NCI-H187 treated with DMSO at 0.1 percent for 48 hours (cell line): ENCODE data around the gene APOC4.
"Not testable (repeated sequence)": the region's sequence is repeated elsewhere in the genome, so short reads cannot be mapped to it uniquely, and the experiment has no call there.

Experiments used
- DNase-seq: peaks from one replicate; lab custom pipeline; 2025; lab: John Stamatoyannopoulos, UW

APOC4 gene, protein sequence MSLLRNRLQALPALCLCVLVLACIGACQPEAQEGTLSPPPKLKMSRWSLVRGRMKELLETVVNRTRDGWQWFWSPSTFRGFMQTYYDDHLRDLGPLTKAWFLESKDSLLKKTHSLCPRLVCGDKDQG

DNA sequence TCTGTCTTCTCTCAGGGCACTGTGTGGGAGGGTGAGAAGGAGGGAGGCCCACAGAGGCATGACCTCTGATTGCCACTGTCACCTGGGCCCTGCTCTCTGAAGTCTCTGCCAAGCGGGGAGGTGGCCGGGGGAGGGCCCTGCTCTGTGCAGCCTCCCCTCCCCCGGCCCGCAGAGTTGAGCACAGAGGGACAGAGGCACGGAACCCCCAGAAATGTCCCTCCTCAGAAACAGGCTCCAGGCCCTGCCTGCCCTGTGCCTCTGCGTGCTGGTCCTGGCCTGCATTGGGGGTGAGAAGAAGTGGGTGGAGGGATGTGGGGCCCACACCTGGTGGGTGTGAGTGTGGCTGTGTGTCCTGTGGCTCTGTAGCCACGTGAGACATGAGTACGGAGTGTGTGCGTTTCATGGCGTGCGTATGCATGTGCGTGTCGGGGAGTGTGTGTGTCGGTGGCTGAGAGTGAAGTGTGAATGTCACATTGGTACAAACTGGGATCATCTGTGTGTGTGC, at the start of gene APOC4:
Gene APOC4, plus strand, starts transcription at position 171 of the 505 bp plus-strand sequence. Its CDS starts 41 bp downstream, at position 212.
- DNase-seq, result no peak

DNA sequence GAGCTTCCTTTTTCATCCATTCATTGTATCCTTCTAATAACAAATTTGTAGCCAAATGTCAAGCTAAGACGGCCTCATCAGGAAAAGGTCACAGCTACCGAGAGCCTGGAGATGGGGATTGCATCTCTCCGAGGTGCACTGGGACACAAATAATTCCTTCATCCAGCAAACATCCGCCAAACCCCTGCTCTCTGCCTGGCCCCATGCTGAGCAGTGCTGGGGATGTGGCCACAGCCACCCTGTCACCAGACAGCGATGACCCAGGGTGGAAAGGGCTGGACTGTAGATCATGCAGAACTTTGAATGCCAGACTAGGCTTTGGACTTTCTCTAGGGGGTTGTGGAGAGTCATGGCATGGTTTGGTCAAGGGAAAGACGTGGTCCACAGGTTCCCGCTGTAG, 49.1 kb upstream of the APOC4 start:
- no peak for DNase-seq

DNA sequence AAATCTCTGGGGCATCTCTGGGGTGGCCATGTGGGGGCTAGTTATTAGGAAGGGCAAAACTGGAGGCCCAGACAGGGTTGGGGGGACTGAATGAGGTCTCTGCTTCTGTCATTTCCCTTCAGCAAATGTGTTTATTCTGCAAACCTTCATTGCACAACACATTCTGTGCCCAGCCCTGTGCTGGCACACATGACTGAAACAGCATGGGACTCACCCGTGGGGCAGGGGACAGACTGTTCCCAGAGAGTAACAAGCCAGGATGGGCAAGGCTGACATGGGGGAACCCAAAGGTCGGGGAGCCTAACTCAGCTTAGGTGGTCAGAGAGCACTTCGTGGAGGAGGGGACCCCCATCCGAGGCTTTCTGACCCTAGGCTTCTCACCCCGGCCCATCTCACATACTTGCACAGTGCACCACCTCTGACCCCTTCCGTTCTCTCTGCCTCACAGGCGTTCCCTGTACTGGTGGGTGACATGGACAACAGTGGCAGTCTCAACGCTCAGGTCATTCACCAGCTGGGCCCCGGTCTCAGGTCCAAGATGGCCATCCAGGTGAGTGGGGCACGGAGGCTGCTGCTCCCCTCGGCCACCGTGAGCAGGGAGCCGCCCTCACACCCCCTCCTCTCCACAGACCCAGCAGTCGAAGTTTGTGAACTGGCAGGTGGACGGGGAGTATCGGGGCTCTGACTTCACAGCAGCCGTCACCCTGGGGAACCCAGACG, 48.5 kb upstream of the APOC4 start:
- DNase-seq, result no peak

DNA sequence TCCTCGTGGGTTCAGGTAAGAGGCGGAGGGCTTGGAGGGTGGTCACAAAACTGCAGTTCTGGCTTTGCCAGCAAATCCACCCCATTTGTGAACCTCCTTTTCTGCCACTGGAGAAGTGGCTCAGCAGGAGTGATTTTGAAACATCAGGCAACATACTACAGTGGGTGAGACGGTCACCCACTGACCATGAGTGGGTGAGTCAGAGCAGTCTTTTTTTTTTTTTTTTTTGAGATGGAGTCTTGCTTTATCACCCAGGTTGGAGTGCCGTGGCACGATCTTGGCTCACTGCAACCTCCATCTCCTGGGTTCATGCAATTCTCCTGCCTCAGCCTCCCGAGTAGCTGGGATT, 48.0 kb upstream of the APOC4 start:
- DNase-seq, result no peak

DNA sequence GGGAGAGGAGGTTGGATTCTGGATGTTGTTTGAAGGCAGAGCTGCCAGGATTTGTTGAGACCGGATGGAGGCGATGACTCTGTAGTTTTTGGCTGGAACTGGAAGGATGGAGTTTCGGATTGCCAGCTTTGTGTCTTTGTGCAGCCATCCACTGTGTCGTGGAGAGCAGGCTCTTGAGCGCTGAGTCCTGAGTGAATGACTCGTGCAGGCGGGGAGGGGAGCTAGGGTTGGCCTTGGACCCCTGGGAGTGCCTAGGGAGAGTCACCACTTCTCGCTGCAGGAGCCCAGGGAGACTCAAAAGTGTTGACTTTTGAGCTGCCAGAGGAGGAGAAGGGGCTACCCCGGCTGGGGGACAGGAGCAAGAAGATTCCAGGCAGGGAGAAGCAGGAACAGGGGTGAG, 47.1 kb upstream of the APOC4 start:
- DNase-seq, result no peak

DNA sequence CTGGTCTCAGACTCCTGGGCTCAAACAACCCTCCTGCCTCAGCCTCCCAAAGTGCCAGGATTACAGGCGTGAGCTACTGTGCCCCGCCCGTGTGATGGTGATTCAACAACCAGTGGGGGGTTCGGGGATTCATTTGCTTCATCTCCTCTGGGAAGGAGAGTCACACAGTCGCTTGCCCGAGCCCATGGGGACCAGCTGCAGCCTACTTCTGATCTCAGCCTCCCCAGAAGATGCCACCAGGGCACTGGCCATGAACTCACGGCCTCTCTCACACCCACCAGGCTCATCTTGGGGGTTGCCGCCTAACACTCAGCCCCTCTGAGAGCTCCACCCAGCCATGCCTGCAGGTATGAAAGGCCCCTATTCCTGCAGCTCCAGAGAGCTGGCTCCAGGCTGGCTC, 44.2 kb upstream of the APOC4 start:
- DNase-seq, result no peak

DNA sequence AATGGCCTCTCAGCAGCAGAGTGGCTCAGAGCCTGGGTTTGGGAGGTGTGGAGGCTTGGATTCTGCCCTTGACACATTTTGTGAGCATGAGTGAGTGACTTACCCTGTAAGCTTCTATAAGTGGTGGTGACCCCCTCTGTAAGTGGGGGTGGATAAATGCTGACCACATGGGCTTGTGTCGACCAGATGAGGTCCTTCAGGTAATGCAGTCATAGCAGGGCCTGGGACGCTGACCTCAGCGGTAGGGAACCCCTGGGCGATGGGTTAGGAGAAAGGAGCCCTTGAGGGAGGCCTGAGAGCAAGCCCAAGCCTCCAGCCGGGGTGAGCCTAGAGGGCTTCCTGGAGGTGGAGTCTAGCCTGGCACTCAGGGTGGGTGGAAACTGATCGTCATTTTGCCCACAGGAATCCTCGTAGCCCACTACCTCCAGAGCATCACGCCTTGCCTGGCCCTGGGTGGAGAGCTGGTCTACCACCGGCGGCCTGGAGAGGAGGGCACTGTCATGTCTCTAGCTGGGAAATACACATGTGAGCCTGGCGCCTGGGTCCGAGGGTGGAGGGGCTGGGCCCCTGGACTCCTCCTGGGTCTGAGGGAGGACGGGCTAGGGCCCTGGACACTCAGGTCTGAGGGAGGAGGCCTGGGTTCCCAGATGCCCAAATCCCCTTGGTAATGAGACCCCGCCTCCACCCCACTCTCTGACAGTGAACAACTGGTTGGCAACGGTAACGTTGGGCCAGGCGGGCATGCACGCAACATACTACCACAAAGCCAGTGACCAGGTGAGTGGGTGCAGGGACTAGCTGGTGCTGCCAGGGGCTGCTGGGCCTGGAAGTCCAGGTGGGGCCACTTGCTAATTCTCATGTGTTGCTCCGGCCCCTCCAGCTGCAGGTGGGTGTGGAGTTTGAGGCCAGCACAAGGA, 41.5 kb upstream of the APOC4 start:
- no peak for DNase-seq

DNA sequence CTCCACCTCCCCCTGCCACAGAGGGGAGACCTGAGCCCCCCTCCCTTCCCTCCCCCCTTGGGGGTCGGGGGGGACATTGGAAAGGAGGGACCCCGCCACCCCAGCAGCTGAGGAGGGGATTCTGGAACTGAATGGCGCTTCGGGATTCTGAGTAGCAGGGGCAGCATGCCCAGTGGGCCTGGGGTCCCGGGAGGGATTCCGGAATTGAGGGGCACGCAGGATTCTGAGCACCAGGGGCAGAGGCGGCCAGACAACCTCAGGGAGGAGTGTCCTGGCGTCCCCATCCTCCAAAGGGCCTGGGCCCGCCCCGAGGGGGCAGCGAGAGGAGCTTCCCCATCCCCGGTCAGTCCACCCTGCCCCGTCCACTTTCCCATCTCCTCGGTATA, 38.8 kb upstream of the APOC4 start:
- no peak for DNase-seq

DNA sequence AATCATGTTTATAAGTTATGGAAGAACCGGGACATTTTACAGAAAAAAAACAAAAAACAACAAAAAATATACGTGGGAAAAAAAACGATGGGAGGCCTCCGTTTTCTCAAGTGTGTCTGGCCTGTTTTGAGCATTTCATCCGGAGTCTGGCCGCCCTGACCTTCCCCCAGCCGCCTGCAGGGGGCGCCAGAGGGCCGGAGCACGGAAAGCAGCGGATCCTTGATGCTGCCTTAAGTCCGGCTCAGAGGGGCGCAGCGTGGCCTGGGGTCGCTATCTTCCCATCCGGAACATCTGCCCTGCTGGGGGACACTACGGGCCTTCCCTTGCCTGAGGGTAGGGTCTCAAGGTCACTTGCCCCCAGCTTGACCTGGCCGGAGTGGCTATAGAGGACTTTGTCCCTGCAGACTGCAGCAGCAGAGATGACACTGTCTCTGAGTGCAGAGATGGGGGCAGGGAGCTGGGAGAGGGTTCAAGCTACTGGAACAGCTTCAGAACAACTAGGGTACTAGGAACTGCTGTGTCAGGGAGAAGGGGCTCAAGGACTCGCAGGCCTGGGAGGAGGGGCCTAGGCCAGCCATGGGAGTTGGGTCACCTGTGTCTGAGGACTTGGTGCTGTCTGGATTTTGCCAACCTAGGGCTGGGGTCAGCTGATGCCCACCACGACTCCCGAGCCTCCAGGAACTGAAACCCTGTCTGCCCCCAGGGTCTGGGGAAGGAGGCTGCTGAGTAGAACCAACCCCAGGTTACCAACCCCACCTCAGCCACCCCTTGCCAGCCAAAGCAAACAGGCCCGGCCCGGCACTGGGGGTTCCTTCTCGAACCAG, 38.2 kb upstream of the APOC4 start:
- DNase-seq, result no peak

DNA sequence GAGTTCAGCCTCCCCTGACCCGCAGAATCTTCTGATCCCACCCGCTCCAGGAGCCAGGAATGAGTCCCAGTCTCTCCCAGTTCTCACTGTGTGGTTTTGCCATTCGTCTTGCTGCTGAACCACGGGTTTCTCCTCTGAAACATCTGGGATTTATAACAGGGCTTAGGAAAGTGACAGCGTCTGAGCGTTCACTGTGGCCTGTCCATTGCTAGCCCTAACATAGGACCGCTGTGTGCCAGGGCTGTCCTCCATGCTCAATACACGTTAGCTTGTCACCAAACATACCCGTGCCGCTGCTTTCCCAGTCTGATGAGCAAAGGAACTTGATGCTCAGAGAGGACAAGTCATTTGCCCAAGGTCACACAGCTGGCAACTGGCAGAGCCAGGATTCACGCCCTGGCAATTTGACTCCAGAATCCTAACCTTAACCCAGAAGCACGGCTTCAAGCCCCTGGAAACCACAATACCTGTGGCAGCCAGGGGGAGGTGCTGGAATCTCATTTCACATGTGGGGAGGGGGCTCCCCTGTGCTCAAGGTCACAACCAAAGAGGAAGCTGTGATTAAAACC, 37.5 kb upstream of the APOC4 start:
- DNase-seq, result no peak

DNA sequence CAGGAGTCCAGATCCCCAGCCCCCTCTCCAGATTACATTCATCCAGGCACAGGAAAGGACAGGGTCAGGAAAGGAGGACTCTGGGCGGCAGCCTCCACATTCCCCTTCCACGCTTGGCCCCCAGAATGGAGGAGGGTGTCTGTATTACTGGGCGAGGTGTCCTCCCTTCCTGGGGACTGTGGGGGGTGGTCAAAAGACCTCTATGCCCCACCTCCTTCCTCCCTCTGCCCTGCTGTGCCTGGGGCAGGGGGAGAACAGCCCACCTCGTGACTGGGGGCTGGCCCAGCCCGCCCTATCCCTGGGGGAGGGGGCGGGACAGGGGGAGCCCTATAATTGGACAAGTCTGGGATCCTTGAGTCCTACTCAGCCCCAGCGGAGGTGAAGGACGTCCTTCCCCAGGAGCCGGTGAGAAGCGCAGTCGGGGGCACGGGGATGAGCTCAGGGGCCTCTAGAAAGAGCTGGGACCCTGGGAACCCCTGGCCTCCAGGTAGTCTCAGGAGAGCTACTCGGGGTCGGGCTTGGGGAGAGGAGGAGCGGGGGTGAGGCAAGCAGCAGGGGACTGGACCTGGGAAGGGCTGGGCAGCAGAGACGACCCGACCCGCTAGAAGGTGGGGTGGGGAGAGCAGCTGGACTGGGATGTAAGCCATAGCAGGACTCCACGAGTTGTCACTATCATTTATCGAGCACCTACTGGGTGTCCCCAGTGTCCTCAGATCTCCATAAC, 36.4 kb upstream of the APOC4 start, which contains the start of gene APOE:
Gene APOE, plus strand, starts transcription at position 360 of the 724 bp plus-strand sequence. CDS start 829 bp downstream, outside the sequence.
- DNase-seq, result no peak

DNA sequence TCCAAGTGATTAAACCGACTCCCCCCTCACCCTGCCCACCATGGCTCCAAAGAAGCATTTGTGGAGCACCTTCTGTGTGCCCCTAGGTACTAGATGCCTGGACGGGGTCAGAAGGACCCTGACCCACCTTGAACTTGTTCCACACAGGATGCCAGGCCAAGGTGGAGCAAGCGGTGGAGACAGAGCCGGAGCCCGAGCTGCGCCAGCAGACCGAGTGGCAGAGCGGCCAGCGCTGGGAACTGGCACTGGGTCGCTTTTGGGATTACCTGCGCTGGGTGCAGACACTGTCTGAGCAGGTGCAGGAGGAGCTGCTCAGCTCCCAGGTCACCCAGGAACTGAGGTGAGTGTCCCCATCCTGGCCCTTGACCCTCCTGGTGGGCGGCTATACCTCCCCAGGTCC, 34.4 kb upstream of the APOC4 start:
- no peak for DNase-seq

DNA sequence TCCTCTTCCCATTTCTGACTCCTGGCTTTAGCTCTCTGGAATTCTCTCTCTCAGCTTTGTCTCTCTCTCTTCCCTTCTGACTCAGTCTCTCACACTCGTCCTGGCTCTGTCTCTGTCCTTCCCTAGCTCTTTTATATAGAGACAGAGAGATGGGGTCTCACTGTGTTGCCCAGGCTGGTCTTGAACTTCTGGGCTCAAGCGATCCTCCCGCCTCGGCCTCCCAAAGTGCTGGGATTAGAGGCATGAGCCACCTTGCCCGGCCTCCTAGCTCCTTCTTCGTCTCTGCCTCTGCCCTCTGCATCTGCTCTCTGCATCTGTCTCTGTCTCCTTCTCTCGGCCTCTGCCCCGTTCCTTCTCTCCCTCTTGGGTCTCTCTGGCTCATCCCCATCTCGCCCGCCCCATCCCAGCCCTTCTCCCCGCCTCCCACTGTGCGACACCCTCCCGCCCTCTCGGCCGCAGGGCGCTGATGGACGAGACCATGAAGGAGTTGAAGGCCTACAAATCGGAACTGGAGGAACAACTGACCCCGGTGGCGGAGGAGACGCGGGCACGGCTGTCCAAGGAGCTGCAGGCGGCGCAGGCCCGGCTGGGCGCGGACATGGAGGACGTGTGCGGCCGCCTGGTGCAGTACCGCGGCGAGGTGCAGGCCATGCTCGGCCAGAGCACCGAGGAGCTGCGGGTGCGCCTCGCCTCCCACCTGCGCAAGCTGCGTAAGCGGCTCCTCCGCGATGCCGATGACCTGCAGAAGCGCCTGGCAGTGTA, 33.8 kb upstream of the APOC4 start:
- no peak for DNase-seq

DNA sequence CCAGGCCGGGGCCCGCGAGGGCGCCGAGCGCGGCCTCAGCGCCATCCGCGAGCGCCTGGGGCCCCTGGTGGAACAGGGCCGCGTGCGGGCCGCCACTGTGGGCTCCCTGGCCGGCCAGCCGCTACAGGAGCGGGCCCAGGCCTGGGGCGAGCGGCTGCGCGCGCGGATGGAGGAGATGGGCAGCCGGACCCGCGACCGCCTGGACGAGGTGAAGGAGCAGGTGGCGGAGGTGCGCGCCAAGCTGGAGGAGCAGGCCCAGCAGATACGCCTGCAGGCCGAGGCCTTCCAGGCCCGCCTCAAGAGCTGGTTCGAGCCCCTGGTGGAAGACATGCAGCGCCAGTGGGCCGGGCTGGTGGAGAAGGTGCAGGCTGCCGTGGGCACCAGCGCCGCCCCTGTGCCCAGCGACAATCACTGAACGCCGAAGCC, 33.2 kb upstream of the APOC4 start:
- DNase-seq, result no peak

DNA sequence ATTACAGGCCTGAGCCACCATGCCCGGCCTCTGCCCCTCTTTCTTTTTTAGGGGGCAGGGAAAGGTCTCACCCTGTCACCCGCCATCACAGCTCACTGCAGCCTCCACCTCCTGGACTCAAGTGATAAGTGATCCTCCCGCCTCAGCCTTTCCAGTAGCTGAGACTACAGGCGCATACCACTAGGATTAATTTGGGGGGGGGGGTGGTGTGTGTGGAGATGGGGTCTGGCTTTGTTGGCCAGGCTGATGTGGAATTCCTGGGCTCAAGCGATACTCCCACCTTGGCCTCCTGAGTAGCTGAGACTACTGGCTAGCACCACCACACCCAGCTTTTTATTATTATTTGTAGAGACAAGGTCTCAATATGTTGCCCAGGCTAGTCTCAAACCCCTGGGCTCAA, 32.3 kb upstream of the APOC4 start:
- no peak for DNase-seq

DNA sequence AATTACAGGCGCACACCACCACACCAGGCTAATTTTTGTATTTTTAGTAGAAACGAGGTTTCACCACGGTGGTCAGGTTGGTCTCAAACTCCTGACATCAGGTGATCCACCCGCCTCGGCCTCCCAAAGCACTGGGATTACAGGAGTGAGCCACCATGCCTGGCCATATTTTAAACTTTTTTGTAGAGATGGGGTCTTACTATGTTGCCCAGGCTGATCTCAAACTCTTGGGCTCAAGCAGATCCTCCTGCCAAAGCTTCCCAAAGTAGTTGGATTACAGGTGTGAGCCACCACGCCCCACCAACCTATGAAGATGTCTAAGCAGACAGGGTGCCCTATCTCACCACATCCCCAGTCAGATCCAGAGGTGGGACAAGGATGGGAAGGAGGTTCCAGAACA, 30.1 kb upstream of the APOC4 start:
- DNase-seq, result not testable (repeated sequence)

DNA sequence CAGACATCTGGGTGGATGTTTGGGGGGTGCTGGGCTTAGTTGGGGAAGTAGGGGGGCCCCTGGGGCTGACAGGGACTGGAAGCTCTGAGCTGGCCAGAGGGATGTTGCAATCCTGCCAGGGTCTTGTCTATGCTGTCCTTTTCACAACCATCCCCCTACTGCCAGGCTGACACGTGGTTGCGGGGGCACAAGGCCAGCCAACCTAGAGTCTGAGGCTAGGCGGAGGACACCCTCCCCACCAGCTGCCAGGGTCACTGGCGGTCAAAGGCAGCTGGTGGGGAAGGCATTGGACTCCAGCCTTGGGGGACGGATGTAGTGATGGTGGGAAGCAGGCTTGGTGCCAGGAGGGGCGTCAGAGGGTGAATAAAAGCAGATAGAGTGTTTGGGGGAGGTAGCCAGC, 29.2 kb upstream of the APOC4 start:
- no peak for DNase-seq

DNA sequence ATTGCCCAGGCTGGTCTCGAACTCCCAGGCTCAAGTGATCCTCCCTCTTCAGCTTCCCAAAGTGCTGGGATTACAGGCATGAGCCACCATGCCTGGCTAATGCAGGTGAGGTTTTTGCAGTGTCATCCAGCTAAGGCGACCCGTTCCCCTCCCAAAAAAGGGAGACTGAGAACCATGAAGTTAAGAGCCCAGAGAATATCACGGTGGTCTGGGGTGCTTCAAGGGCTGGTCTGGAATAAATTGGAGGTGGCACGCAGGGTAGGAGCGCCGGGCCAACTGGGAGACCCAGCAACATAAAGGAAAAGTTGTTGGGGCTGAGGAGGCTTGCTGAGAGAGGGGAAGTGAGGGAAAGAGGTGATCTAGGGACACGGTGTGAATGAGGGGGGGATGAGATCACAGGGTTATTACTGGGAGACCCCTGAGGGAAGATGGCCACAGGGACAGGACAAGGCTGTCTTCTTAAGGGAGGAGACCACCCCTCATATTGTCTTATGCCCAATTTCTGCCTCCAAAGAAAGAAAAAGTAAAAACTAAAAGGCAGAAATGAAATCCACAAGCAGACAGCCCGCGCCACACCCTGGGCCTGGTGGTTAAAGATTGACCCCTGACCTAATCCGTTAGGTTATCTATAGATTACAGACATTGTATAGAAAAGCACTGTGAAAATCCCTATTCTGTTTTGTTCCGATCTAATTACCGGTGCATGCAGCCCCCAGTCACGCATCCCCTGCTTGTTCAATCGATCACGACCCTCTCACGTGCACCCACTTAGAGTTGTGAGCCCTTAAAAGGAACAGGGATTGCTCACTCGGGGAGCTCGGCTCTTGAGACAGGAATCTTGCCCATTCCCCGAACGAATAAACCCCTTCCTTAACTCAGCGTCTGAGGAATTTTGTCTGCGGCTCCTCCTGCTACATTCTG, 28.3 kb upstream of the APOC4 start:
- DNase-seq, result not testable (repeated sequence)
